Spleen (tissue), 11 donors: ENCODE results near the gene TMEM132D. TPM values are rescaled to one million over a fixed set of nuclear protein-coding genes. Genes with fewer than 3 reads are reported as not detected.
A peak's percentile ranks its signal among the peaks of the same experiment; 100 is the strongest.
"Not testable (repeated sequence)": the region's sequence is repeated elsewhere in the genome, so short reads cannot be mapped to it uniquely, and the experiment has no call there.

Experiments used
- DNase-seq: peaks from one replicate; pipeline ENCODE4 v3.0.0-alpha.2; 2020
- H3K27ac ChIP-seq, 8 donors: fragments of 200-600 bp; sonication (generic) in 7 of 8; 1 replicate in 4 of 8; 2 replicates in 4 of 8; pipeline versions ENCODE4 v1.5.0 to v1.8.0; 2016 to 2021; ENCODE audit warnings: inconsistent platforms in 4 of 8, mild to moderate bottlenecking in 4 of 8, moderate library complexity in 1 of 8
- H3K27me3 ChIP-seq, 7 donors: fragments of 200-600 bp; sonication (generic) in 6 of 7; replicated peaks in 1 of 7; 1 replicate in 4 of 7; 2 replicates in 3 of 7; pipeline versions ENCODE4 v1.5.0 to v1.8.0; 2016 to 2021; ENCODE audit warnings: inconsistent platforms in 3 of 7, mild to moderate bottlenecking in 1 of 7
- H3K36me3 ChIP-seq, 6 donors: fragments of 200-600 bp; sonication (generic) in 5 of 6; 1 replicate in 4 of 6; 2 replicates in 2 of 6; pipeline versions ENCODE4 v1.5.0 to v1.8.0; 2016 to 2021; ENCODE audit warnings: inconsistent platforms in 2 of 6
- H3K4me1 ChIP-seq, 6 donors: fragments of 200-600 bp; sonication (generic) in 5 of 6; 1 replicate in 3 of 6; 2 replicates in 3 of 6; pipeline versions ENCODE4 v1.5.0 to v1.8.0; 2016 to 2021; ENCODE audit warnings: inconsistent platforms in 3 of 6
- H3K4me3 ChIP-seq, 8 donors: fragments of 200-600 bp; sonication (generic) in 7 of 8; 1 replicate in 4 of 8; 2 replicates in 4 of 8; pipeline versions ENCODE4 v1.5.0 to v1.8.0; 2016 to 2021; ENCODE audit warnings: inconsistent platforms in 4 of 8, mild to moderate bottlenecking in 4 of 8, moderate library complexity in 2 of 8
- H3K9me3 ChIP-seq, 8 donors: fragments of 200-600 bp; sonication (generic) in 7 of 8; 1 replicate in 4 of 8; 2 replicates in 4 of 8; pipeline versions ENCODE4 v1.5.0 to v1.8.0; 2016 to 2021; ENCODE audit warnings: inconsistent platforms in 4 of 8
- CTCF ChIP-seq, 11 experiments: fragments of 200-600 bp in 7 of 11; fragments of 450-650 bp in 4 of 11; sonication (generic) in 4 of 11; IDR thresholded peaks in 8 of 11; conservative IDR thresholded peaks in 3 of 11; 1 replicate in 7 of 11; 2 replicates in 4 of 11; pipeline versions ENCODE4 v1.4.0 to v1.8.0; 2016 to 2021; ENCODE audit warnings: antibody characterized with exemption in 11 of 11, inconsistent platforms in 4 of 11, mild to moderate bottlenecking in 1 of 11
- POLR2A ChIP-seq, 3 donors: fragments of 450-650 bp; IDR thresholded peaks; one replicate each; pipeline ENCODE4 v1.5.1; 2017; ENCODE audit warnings: antibody characterized with exemption in 3 of 3, mild to moderate bottlenecking in 1 of 3
- POLR2AphosphoS5 ChIP-seq, 3 donors: sonication (generic); formaldehyde crosslinking; IDR thresholded peaks; one replicate each; pipeline ENCODE4 v1.5.1; 2017; ENCODE audit warnings: antibody characterized with exemption in 3 of 3
- WGBS, 5 donors: extraction: QIAGEN DNeasy Blood & Tissue Kit in 3 of 5; methylation state at CpG; one replicate each; pipeline versions ENCODE4 v1.1.5 to v1.1.7; 2013 to 2018; 5-methylcytosine and 5-hydroxymethylcytosine counted together
- intact Hi-C: fragments of 100-400 bp; cut with DNase I; formaldehyde crosslinking; loops from one replicate; pipeline ENCODE4 v1.15.0; 2023; ENCODE audit warnings: low total_unique reads
- polyA plus RNA-seq, 3 donors: library from polyadenylated mRNA; stranded (reverse); fragments of 200-250 nt; gene quantifications; one replicate each; pipeline ENCODE4 v1.2.1, GENCODE V29; 2013
- total RNA-seq, 7 donors: library from RNA; depleted of rRNA in 3 of 7; stranded (reverse); fragments of >200 nt in 3 of 7; fragmentation: NEBNext Ultra II Directional in 4 of 7; extraction: Animal tissue kit (Norgen Biotek cat#: 25700) in 4 of 7; gene quantifications; one replicate each; pipeline versions ENCODE4 v1.1.0 to v1.2.1, GENCODE V29; 2016 to 2021
- donor health status: healthy with polysubstance abuse.
- donor health status: DM: no; HTN: no; CAD: no; lungs with moderate emphysema.
- donor health status: DM: no; HTN: no; CAD: no.
- donor health status: Bipolar disorder and iron deficiency.
- donor health status: healthy.
- donor health status: DM: no; HTN: no; CAD: no.
- donor health status: DM: yes; HTN: yes; CAD: no.

The TMEM132D gene
- total and polyA plus RNA-seq, 10 donors = 0.03 TPM; not detected in 9

GRCh38 chr12:129196927-129197326 is 706.9 kb downstream of the TMEM132D start:
- Histone ChIP-seq H3K27ac (no peak overlapping the region), H3K4me3 (no peak overlapping the region), H3K9me3 (peaks cover 0 to 33% (median 25%) of the 10 kb centered on the region in 8 donors), H3K27me3 (no peaks in the 10 kb centered on the region), H3K36me3 (no peaks in the 10 kb centered on the region), H3K4me1 (no peaks in the 10 kb centered on the region)
- 88 to 95% (median 94%) methylated on average over 3 of the region's 3 CpGs for WGBS, 5 donors
- intact Hi-C loops = no loop called here
- DNase-seq = no peak
- TF ChIP-seq POLR2AphosphoS5 (IDR thresholded peaks at IDR 0.05) = no peak
- TF ChIP-seq POLR2A (IDR thresholded peaks at IDR 0.05) = no peak
- no peak for TF ChIP-seq CTCF (IDR thresholded peaks at IDR 0.05 in 8 of 11, conservative IDR thresholded peaks at IDR 0.05 in 3 of 11)

GRCh38 chr12:129195081-129195480 is 708.7 kb downstream of the TMEM132D start:
- Histone ChIP-seq H3K27me3 (no peaks in the 10 kb centered on the region), H3K36me3 (no peaks in the 10 kb centered on the region), H3K27ac (no peak overlapping the region), H3K4me3 (no peak overlapping the region), H3K9me3 (peaks cover 0 to 30% (median 25%) of the 10 kb centered on the region in 8 donors), H3K4me1 (no peaks in the 10 kb centered on the region)
- TF ChIP-seq POLR2A (IDR thresholded peaks at IDR 0.05) (no peak), POLR2AphosphoS5 (IDR thresholded peaks at IDR 0.05) (no peak), CTCF (IDR thresholded peaks at IDR 0.05 in 8 of 11, conservative IDR thresholded peaks at IDR 0.05 in 3 of 11) (no peak)
- intact Hi-C loops = no loop called here
- WGBS, 5 donors = 75 to 87% (median 80%) methylated on average over 2 of the region's 2 CpGs
- no peak for DNase-seq

- DNase-seq = no peak
- Histone ChIP-seq H3K4me1 (no peaks in the 10 kb centered on the region), H3K36me3 (no peaks in the 10 kb centered on the region), H3K4me3 (no peak overlapping the region), H3K27me3 (no peaks in the 10 kb centered on the region), H3K9me3 (peaks cover 0 to 23% (median 20%) of the 10 kb centered on the region in 8 donors), H3K27ac (no peak overlapping the region)
- intact Hi-C loops = no loop called here
- TF ChIP-seq CTCF (IDR thresholded peaks at IDR 0.05 in 8 of 11, conservative IDR thresholded peaks at IDR 0.05 in 3 of 11) = peak in 6 of 11 experiments; percentile 24 to 58 (median 45)
- TF ChIP-seq POLR2A (IDR thresholded peaks at IDR 0.05) = no peak
- TF ChIP-seq POLR2AphosphoS5 (IDR thresholded peaks at IDR 0.05) = no peak
- 56 to 66% (median 62%) methylated on average over 4 of the region's 4 CpGs for WGBS, 5 donors
Observed at GRCh38 chr12:129193263-129193871, 710.5 kb downstream of the TMEM132D start.

GRCh38 chr12:129190827-129191226 is 713.0 kb downstream of the TMEM132D start:
- 39 to 47% (median 42%) methylated on average over 7 of the region's 7 CpGs for WGBS, 5 donors

GRCh38 chr12:129189879-129190278 is 713.9 kb downstream of the TMEM132D start:
- DNase-seq, H3K4me3 ChIP-seq, H3K27me3 ChIP-seq, H3K27ac ChIP-seq, H3K4me1 ChIP-seq, intact Hi-C loops, H3K36me3 ChIP-seq: not testable (repeated sequence)
- 68 to 83% (median 79%) methylated on average over 4 of the region's 4 CpGs for WGBS, 5 donors
- peaks cover 0 to 33% (median 23%) of the 10 kb centered on the region in 8 donors for H3K9me3 ChIP-seq

More at GRCh38 chr12:129190827-129191226, 713.0 kb downstream of the TMEM132D start:
- no peak for TF ChIP-seq POLR2AphosphoS5 (IDR thresholded peaks at IDR 0.05)
- TF ChIP-seq POLR2A (IDR thresholded peaks at IDR 0.05) = no peak
- no peak for TF ChIP-seq CTCF (IDR thresholded peaks at IDR 0.05 in 8 of 11, conservative IDR thresholded peaks at IDR 0.05 in 3 of 11)
- Histone ChIP-seq H3K27me3 (no peaks in the 10 kb centered on the region), H3K9me3 (peaks cover 0 to 33% (median 23%) of the 10 kb centered on the region in 8 donors), H3K4me3 (no peak overlapping the region), H3K4me1 (no peaks in the 10 kb centered on the region), H3K27ac (no peak overlapping the region), H3K36me3 (no peaks in the 10 kb centered on the region)
- DNase-seq = no peak
- intact Hi-C loops = no loop called here
